Activated gamma-delta T cell treated with Interleukin-2 at 50 U/mL for 16 hours (primary cell): Measurements from ENCODE around the gene CALCOCO2.

Source experiments
- DNase-seq: peaks from one replicate; pipeline ENCODE4 v3.0.0-alpha.2; 2020

Gene CALCOCO2

GRCh38 chr17:48873696-48874443, 43.0 kb downstream of the CALCOCO2 start:
- DNase-seq = no peak

DNA sequence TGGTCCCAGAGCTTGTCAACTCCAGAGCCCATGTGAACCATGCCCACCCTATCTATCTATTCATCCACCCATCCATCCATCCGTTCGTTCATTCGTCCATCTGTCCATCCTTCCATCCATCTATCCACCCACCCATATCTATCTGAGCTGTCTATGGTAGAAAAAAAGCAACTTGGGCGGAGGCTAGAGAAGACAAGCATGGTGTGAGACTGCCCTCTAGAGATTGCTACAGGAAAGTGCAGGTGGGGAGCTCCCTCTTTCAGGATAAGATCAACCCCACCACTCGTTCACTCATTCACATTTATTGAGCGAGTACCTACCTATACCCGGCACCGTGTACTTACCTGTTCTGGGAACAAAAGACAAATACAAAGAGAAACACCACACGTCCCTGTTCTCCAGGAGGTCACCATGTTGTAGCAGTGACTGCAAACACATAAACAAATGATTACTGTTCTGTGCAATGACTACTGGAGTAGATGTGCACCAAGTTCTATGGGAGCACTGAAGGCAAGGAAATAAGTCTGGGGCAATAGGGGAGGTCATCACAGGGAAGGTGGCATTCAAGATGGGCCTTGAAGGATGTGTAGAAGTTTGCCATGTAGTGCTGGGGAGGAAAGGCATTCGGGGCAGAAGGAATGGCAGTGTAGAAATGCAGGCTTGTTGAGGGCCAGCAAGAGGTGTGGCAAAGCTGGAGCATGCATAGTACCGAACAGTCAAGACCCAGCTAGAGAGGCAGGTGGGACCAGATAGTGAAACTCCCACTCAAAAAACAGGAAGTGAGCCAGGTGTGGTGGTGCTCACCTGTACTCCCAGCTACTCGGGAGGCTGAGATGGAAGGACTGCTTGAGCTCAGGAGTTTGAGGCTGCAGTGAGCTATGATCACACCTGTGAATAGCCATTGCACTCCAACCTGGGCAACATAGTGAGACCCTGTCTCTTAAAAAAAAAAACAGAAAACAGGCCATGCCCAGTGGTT, 48.4 kb downstream of the CALCOCO2 start:
- peak; percentile 50 for DNase-seq

GRCh38 chr17:48882272-48882671, 51.4 kb downstream of the CALCOCO2 start:
- DNase-seq = no peak

DNA sequence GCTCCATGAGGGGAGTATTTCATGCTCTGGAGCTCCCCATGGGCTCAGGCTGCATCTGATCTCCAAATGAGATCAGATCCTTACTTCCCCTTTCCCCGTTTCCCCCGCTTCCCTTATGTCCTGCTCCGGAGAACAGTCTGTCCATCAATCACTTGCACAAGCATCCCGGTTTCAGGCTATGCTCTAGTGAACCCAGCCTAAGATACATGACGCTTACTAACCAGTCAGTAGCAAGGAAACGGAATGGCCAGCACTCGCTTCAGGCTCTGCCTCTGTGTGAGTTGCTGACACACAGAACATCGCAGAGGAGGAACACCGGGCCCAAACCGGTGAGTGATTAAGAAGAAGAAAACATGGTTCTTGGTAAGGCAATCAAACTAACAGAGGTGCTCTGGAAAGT, 52.3 kb downstream of the CALCOCO2 start:
- DNase-seq = no peak

- no peak for DNase-seq
Observed at GRCh38 chr17:48890086-48890485, 59.3 kb downstream of the CALCOCO2 start.

DNA sequence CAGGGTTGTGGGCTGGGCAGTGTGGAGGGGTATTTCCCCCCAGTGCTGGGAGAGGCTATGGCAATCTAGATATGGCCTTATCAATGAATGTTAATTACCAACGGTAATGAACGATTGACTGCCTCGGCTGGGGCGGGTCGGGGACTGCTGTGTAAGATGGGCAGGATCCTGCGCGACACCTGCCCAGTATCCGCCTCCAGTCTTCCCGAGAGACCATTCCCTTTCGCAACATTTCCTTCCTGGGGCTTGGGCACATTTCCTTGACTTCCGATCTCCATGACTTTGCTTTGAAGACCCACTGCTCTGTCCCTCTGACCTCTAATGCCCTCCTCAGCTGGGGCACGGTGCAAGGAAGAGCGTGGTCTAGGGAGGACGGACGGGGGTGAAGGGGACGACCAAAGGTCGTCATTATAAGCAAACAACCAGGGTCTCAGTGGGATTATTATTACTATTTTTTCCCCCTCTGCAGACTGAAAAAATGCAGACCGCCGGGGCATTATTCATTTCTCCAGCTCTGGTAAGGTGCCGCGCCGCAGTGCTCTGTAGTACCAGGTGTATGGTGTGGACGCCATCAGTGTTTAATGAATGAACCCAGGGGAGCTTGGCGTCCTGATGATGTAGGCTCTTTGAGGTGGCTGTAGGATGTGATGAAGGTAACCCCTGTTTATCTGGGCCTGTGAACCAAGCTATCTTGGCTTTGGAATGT, 62.3 kb downstream of the CALCOCO2 start:
- peak; percentile 9 for DNase-seq

DNA sequence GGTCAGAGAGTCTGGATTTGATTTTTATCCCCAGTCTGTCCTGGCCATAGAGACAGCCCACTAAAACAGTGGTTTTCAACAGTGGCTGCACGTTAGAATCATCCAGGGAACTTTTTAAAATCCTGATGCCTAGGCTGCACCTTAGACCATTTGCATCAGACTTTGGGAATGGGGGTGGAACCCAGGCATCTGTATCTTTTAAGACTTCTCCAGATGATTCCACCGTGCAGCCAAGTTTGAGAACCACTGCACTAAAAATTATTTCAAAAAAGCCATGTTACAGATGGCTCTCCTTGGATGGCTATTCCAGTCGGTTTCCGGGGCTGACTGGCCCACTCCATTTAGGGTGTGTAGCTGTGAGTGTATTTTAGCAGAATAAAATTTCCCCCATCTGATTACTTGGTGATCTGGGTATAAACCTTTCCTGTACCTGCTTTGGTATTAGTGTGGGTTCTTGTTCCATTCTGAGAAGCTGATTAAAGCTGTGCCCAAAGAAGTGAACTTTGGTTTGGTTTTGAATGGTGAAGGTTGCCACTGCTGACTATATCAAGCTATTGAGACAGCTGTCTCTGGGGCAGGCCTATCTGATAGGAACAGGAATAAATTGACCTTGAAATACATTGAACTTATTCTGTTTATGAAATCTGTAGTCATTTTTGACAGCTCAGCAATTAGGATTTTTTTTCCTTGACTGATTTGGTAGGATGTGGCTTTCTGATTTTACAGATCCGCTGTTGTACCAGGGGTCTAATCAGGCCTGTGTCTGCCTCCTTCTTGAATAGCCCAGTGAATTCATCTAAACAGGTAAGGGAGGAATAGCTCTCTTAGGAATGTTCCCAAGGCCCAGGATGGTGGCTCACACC, 63.0 kb downstream of the CALCOCO2 start:
- no peak for DNase-seq

DNA sequence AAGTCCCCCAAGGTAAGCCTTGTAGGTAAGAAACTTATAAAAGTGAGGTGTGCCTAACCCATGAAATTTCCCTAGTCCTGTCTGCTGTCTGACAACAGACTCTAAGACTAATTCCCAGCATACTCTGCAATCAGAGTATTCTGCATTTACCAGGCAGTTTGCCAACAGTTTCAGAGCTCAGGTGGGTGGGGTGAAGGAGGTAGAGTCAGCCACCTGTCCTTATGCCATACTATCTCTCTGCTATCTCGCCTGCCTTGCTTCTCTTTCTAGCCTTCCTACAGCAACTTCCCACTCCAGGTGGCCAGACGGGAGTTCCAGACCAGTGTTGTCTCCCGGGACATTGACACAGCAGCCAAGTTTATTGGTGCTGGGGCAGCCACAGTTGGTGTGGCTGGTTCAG, 64.1 kb downstream of the CALCOCO2 start:
- no peak for DNase-seq

DNA sequence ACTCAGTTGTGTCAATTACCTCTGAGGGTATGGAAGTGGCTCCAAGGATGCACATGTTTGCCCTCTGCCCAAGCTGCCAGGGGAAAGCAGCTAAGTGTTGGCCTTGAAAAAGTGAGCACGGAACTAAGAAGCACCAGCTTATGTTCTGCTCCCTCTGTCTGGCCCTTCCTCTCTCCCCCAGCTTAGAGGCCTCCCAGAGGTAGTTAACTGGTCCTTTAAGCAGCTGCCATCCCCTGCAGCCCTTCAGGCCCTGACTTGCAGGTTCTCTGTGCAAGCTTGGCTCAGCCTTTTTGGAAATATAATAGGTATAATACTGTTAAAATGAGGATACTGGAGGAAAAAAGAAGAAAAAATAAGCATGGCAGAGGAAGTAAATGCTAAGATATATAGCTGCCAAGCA, 70.4 kb downstream of the CALCOCO2 start:
- DNase-seq = no peak

GRCh38 chr17:48903401-48903800, 72.6 kb downstream of the CALCOCO2 start:
- DNase-seq = no peak

GRCh38 chr17:48904428-48904827, 73.6 kb downstream of the CALCOCO2 start:
- DNase-seq = no peak

DNA sequence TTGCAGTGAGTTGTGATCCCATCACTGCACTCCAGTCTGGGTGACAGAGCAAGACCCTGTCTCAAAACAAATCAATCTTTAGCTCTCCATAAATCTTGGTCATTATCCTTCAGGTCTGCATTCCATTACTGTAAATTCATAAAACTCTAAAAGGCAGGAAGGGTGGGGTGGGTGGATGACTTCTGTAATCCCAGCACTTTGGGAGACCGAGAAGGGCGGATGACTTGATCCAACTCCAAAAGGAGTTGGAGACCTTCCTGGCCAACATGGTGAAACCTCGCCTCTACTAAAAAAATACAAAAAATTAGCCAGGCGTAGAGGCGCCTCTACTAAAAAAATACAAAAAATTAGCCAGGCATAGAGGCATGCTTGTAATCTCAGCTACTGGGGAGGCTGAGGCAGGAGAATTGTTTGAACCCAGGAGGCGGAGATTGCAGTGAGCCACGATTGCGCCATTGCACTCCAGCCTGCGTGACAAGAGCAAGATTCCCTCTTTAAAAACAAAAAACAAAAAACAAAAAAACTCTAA, 75.2 kb downstream of the CALCOCO2 start:
- no peak for DNase-seq

DNA sequence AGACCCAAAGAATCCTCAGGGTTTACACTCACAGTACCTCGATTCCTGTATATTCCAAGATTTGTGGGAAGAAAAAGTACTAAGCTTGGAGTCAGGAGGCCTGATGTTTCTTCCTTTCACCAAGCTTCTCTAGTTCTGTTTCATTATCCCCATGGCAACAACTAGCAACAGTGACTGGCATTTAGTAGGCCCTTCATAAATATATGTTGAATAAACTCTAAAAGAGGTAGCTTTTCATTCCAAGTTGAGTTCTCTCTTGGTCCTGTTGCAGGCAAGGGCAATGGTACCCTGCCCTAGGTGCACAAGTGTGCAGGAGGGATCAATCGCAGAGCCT, 76.8 kb downstream of the CALCOCO2 start:
- no peak for DNase-seq

DNA sequence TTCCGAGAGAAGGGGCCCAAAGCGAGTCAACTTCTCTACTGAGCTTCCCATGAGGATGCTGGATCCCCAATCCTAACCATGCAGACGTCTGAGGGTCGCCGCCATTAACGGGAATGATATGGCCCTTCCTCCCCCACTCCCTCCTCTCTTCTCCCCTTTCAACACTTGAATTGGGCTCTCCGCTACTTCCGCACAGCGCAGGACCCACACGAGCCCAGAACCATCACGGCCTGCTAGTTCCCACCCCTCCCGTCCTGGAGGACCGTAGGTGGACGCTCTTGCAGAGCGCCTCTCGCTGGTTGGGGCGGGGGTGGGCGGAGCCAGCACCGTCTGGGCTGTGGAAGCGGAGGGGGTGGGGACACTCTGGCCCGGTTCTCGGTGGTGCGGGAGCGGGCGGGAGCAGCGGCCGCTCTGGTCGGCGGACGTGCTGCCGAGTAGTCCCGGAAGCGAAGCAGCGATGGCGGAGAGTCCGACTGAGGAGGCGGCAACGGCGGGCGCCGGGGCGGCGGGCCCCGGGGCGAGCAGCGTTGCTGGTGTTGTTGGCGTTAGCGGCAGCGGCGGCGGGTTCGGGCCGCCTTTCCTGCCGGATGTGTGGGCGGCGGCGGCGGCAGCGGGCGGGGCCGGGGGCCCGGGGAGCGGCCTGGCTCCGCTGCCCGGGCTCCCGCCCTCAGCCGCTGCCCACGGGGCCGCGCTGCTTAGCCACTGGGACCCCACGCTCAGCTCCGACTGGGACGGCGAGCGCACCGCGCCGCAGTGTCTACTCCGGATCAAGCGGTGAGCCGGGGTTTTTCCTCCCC, 77.4 kb downstream of the CALCOCO2 start, which contains the start of gene UBE2Z:
TSS of gene UBE2Z (plus strand) at position 361 of the 797 bp plus-strand sequence. CDS start at position 458, 97 bp downstream.
- peak; percentile 88 for DNase-seq

GRCh38 chr17:48908853-48909394, 78.1 kb downstream of the CALCOCO2 start:
- DNase-seq = peak; percentile 80

GRCh38 chr17:48909783-48910182, 78.9 kb downstream of the CALCOCO2 start:
- no peak for DNase-seq

DNA sequence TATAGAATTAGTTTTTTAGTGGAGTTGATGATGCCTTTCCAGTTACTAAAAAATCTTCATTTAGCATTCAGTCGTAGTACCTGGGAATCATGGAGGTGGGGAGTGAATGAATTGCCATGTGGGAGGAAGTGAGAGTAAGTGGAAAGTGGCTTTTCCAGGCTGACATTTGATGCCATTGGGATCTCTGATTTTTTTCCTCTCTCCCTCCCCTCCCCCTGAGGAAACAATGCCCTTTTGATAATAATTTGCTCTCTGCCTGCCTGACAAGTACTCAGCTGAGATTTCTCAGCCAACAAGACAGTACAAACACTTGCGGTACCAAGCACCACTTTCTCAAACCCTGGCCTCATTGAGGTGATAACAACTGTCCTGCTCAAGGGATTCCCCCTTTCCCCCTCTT, 79.5 kb downstream of the CALCOCO2 start:
- DNase-seq = no peak

DNA sequence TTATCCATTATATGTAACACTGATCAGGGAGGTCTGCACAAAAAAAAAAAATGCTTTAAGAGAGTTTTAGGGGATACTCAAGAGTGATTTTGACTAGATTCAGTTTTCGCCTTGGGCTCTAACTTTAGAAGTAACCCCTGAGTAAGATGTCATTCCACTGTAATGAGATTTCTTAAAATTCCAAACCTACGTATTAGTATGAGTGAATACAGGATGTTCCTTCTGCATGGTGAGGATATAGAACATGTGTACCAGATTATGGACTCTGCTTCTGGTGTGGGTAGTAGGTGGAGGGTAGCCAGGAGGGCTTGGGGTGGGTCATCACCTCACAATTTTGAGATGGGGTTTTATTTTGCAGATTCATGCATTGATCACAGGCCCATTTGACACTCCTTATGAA, 81.6 kb downstream of the CALCOCO2 start:
- DNase-seq = no peak
